Hepatocyte (in vitro differentiated cells): ENCODE data around the gene FOXR1.

Experiments used
- CTCF ChIP-seq: fragments of 200-600 bp; sonication (generic); IDR thresholded peaks from 2 replicates; pipeline ENCODE4 v1.5.1; 2016; ENCODE audit warnings: antibody characterized with exemption, mild to moderate bottlenecking; ENCODE audit not compliant: poor library complexity
- EZH2 ChIP-seq: fragments of 200-600 bp; sonication (generic); IDR thresholded peaks from 2 replicates; pipeline ENCODE4 v1.6.1; 2016; ENCODE audit warnings: antibody characterized with exemption, mild to moderate bottlenecking, borderline replicate concordance
- EZH2phosphoT487 ChIP-seq: fragments of 200-600 bp; sonication (generic); IDR thresholded peaks from one replicate; pipeline ENCODE4 v1.6.1; 2018; ENCODE audit warnings: antibody characterized with exemption, mild to moderate bottlenecking, low read depth, moderate library complexity; ENCODE audit not compliant: unreplicated experiment, severe bottlenecking

- TF ChIP-seq CTCF (no peak), EZH2 (no peak), EZH2phosphoT487 (no peak)
These were observed 43.9 kb upstream of the FOXR1 start for GRCh38 chr11:118927554-118928100.
